ENCODE measurements around the gene SGPP1.

- no peak for TF ChIP-seq POLR2A (IDR thresholded peaks at IDR 0.05; ENCODE audit: low read length)
- no peak for TF ChIP-seq POLR2AphosphoS2 (conservative IDR thresholded peaks at IDR 0.05; ENCODE audit: low read length)
- no peak for TF ChIP-seq CBX8 (IDR thresholded peaks at IDR 0.05)
- no peak for TF ChIP-seq CHD2 (IDR thresholded peaks at IDR 0.05; ENCODE audit: low read length, partially characterized antibody)
- TF ChIP-seq HOXA7 (CRISPR knock-in tag; IDR thresholded peaks at IDR 0.05): no peak
Observed at GRCh38 chr14:63752449-63753169, 24.7 kb upstream of the SGPP1 start.

Data from A549 (cell line).